AG09309 (cell line): ENCODE measurements around the gene ELMOD3.

Experiments
- DNase-seq: peaks from one replicate; pipeline ENCODE4 v3.0.0-alpha.2; 2010; ENCODE audit warnings: low read depth
- H3K4me3 ChIP-seq: 2 replicates; pipeline ENCODE4 v1.5.1; 2011; ENCODE audit warnings: mild to moderate bottlenecking, low read depth, low read length, moderate library complexity; ENCODE audit not compliant: control insufficient read depth
- CTCF ChIP-seq: IDR thresholded peaks from 2 replicates; pipeline ENCODE4 v1.5.1; 2011; ENCODE audit warnings: mild to moderate bottlenecking, low read depth, low read length, inconsistent platforms; ENCODE audit not compliant: insufficient read depth, control insufficient read depth; ENCODE audit errors: missing control alignments

Gene ELMOD3

GRCh38 chr2:85429213-85429923 lies 74.8 kb downstream of the ELMOD3 start:
- TF ChIP-seq CTCF: no peak
- H3K4me3 ChIP-seq: no peak overlapping the region
- no peak for DNase-seq

GRCh38 chr2:85429924-85430289 lies 75.3 kb downstream of the ELMOD3 start:
- no peak overlapping the region for H3K4me3 ChIP-seq
- no peak for TF ChIP-seq CTCF
- no peak for DNase-seq

- H3K4me3 ChIP-seq: no peak overlapping the region
- TF ChIP-seq CTCF: no peak
- DNase-seq: no peak
Measured at GRCh38 chr2:85430752-85431569, 76.4 kb downstream of the ELMOD3 start.

GRCh38 chr2:85431570-85432205 lies 77.1 kb downstream of the ELMOD3 start:
- DNase-seq: no peak
- TF ChIP-seq CTCF: no peak
- H3K4me3 ChIP-seq: no peak overlapping the region

GRCh38 chr2:85433511-85434089 lies 79.0 kb downstream of the ELMOD3 start:
- peak; percentile 90 for DNase-seq
- H3K4me3 ChIP-seq: no peak overlapping the region
- TF ChIP-seq CTCF: no peak

GRCh38 chr2:85434696-85435095 lies 80.1 kb downstream of the ELMOD3 start:
- TF ChIP-seq CTCF: no peak

More at GRCh38 chr2:85434696-85435095, 80.1 kb downstream of the ELMOD3 start:
- H3K4me3 ChIP-seq: no peak overlapping the region
- DNase-seq: no peak
